Measurements from ENCODE around the gene NEK7. TPM values are rescaled to one million over a fixed set of nuclear protein-coding genes. Genes with fewer than 3 reads are reported as not detected.

The NEK7 gene
- total RNA-seq, 3 donors from 2014 or later (not counting 1 experiment from before 2014, with no cell fraction given), result 34.1 to 57.5 (median 42.1) TPM

DNA sequence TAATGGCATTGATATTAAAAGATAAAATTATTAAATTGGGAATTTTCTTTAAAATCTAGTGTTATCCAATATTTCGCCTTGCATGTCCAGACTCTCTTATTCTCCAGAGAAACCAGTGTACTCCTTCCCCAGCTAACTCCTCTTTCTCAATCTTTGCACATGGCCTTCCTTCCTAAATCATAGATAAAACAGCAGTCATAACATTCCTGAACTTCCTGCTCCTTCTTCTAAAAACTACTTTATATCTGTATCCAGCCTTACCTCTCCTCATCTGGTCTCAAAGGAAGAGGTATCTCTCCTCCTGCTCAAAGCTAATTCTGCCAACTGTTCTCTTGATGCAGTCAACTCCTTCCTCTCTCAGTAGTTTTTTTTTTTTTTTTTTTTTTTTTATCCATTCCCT lies 39.5 kb upstream of the NEK7 start:
- H3K27me3 Mint-ChIP-seq (ENCODE audit: low read depth in 2 of 2), result peaks cover 0 to 2% of the 10 kb centered on the region in 2 donors
- H3K9me3 Mint-ChIP-seq, result no peaks in the 10 kb centered on the region
- H3K36me3 Mint-ChIP-seq, result no peaks in the 10 kb centered on the region
- H3K4me1 Mint-ChIP-seq, result peaks cover 0 to 5% of the 10 kb centered on the region in 2 donors
- Histone ChIP-seq H3K27me3 (ENCODE audit: control insufficient read depth, insufficient read depth, low read length) (no peaks in the 10 kb centered on the region), H3K4me3 (ENCODE audit: low read length) (no peak overlapping the region), H3K36me3 (ENCODE audit: control insufficient read depth, insufficient read depth, low read length) (no peaks in the 10 kb centered on the region), H3K27ac (ENCODE audit: low read length) (no peak overlapping the region), H3K4me1 (ENCODE audit: control insufficient read depth, insufficient read depth, low read length) (no peaks in the 10 kb centered on the region), H3K9me3 (ENCODE audit: control insufficient read depth, insufficient read depth, low read length) (no peaks in the 10 kb centered on the region)
- intact Hi-C loops (cut with micrococcal nuclease), result no loop called here
- no peak overlapping the region for H3K27ac Mint-ChIP-seq
- WGBS (ENCODE audit: insufficient coverage), result 94% methylated on average over 1 of the region's 1 CpG
- TF ChIP-seq, protein P1, sequence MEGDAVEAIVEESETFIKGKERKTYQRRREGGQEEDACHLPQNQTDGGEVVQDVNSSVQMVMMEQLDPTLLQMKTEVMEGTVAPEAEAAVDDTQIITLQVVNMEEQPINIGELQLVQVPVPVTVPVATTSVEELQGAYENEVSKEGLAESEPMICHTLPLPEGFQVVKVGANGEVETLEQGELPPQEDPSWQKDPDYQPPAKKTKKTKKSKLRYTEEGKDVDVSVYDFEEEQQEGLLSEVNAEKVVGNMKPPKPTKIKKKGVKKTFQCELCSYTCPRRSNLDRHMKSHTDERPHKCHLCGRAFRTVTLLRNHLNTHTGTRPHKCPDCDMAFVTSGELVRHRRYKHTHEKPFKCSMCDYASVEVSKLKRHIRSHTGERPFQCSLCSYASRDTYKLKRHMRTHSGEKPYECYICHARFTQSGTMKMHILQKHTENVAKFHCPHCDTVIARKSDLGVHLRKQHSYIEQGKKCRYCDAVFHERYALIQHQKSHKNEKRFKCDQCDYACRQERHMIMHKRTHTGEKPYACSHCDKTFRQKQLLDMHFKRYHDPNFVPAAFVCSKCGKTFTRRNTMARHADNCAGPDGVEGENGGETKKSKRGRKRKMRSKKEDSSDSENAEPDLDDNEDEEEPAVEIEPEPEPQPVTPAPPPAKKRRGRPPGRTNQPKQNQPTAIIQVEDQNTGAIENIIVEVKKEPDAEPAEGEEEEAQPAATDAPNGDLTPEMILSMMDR (IDR thresholded peaks at IDR 0.05), result no peak
- ATAC-seq (no peak), DNase-seq (no peak)
- no peak overlapping the region for H3K4me3 Mint-ChIP-seq

DNA sequence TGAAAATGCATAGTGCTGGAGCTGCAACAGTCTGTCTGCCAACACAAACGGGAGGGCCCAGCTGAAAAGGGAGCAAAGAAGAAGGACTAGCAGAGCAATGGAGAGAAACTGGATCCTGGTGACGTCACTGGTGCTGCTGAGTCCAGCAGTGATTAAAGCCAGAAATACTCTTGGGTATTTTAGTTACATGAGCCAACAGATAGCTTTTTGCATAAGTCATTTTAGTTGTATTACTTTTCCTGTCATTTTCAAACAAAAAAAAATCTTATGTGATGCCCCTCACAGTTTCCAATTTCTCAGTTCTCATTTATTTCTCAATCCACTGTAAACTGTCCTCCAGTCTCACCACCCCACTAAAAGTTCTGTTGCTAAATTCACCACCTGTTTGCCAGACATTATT lies 38.7 kb upstream of the NEK7 start:
- ATAC-seq, result no peak
- H3K27me3 ChIP-seq (ENCODE audit: control insufficient read depth, insufficient read depth, low read length), result no peaks in the 10 kb centered on the region
- no peaks in the 10 kb centered on the region for H3K36me3 Mint-ChIP-seq
- no peaks in the 10 kb centered on the region for H3K36me3 ChIP-seq (ENCODE audit: control insufficient read depth, insufficient read depth, low read length)
- intact Hi-C loops (cut with micrococcal nuclease), result no loop called here
- peaks cover 0 to 5% of the 10 kb centered on the region in 2 donors for H3K4me1 Mint-ChIP-seq
- no peak overlapping the region for H3K4me3 ChIP-seq (ENCODE audit: low read length)
- TF ChIP-seq, protein P1 (IDR thresholded peaks at IDR 0.05), result no peak
- peaks cover 0 to 2% of the 10 kb centered on the region in 2 donors for H3K27me3 Mint-ChIP-seq (ENCODE audit: low read depth in 2 of 2)
- H3K27ac Mint-ChIP-seq, result no peak overlapping the region
- no peaks in the 10 kb centered on the region for H3K9me3 ChIP-seq (ENCODE audit: control insufficient read depth, insufficient read depth, low read length)
- no peaks in the 10 kb centered on the region for H3K4me1 ChIP-seq (ENCODE audit: control insufficient read depth, insufficient read depth, low read length)
- H3K4me3 Mint-ChIP-seq, result no peak overlapping the region
- H3K27ac ChIP-seq (ENCODE audit: low read length), result no peak overlapping the region
- 91% methylated on average over 2 of the region's 2 CpGs for WGBS (ENCODE audit: insufficient coverage)
- no peak for DNase-seq
- H3K9me3 Mint-ChIP-seq, result no peaks in the 10 kb centered on the region

DNA sequence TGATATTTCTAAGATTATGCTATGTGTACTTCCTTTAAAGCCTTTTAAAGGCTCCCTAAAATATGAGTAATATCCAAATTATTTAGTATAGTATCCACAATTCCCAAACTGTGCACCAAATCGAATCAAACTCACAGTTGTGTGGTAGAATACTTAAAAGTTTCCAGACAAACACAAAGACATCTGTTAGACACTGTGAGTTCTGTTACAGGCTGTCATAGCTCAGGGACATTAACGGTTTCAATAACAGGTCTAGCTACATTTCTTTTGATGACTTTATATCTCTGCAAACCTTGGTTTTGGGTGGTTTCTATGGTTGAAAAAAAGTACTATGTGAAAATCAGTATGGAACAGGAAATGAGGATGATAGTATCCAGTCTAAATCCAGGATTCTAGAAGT lies 36.9 kb upstream of the NEK7 start:
- no peak overlapping the region for H3K27ac Mint-ChIP-seq
- Histone ChIP-seq H3K4me1 (ENCODE audit: control insufficient read depth, insufficient read depth, low read length) (no peaks in the 10 kb centered on the region), H3K9me3 (ENCODE audit: control insufficient read depth, insufficient read depth, low read length) (no peaks in the 10 kb centered on the region), H3K4me3 (ENCODE audit: low read length) (no peak overlapping the region), H3K27ac (ENCODE audit: low read length) (no peak overlapping the region), H3K27me3 (ENCODE audit: control insufficient read depth, insufficient read depth, low read length) (no peaks in the 10 kb centered on the region), H3K36me3 (ENCODE audit: control insufficient read depth, insufficient read depth, low read length) (no peaks in the 10 kb centered on the region)
- H3K36me3 Mint-ChIP-seq, result no peaks in the 10 kb centered on the region
- DNase-seq, result no peak
- no peaks in the 10 kb centered on the region for H3K9me3 Mint-ChIP-seq
- peaks cover 0 to 5% of the 10 kb centered on the region in 2 donors for H3K4me1 Mint-ChIP-seq
- no peak for ATAC-seq
- intact Hi-C loops (cut with micrococcal nuclease), result no loop called here
- no peak overlapping the region for H3K4me3 Mint-ChIP-seq
- peaks cover 0 to 2% of the 10 kb centered on the region in 2 donors for H3K27me3 Mint-ChIP-seq (ENCODE audit: low read depth in 2 of 2)
- 69% methylated on average over 2 of the region's 2 CpGs for WGBS (ENCODE audit: insufficient coverage)
- TF ChIP-seq, protein P1 (IDR thresholded peaks at IDR 0.05), result no peak

Data from natural killer cell (primary cell).